Fibroblast of lung (primary cell): Measurements from ENCODE around the gene CAPS.

ENCODE experiments used
- CTCF ChIP-seq, 2 donors: IDR thresholded peaks in 1 of 2; conservative IDR thresholded peaks in 1 of 2; 1 replicate in 1 of 2; 2 replicates in 1 of 2; pipeline ENCODE4 v1.5.1; 2011 to 2012; ENCODE audit warnings: low read length in 2 of 2, control low read depth in 1 of 2, inconsistent platforms in 1 of 2, low read depth in 1 of 2, mild to moderate bottlenecking in 1 of 2
- EZH2 ChIP-seq: IDR thresholded peaks from 2 replicates; pipeline ENCODE4 v1.5.1; 2012; ENCODE audit warnings: low read length, control low read depth, mild to moderate bottlenecking; ENCODE audit errors: missing control alignments

GRCh38 chr19:5873617-5874199 lies 40.3 kb upstream of the CAPS start:
- no peak for TF ChIP-seq CTCF (conservative IDR thresholded peaks at IDR 0.05 in 1 of 2, IDR thresholded peaks at IDR 0.05 in 1 of 2; ENCODE audit: low read depth in 1 of 2, low read length in 2 of 2)
- no peak for TF ChIP-seq EZH2
